Dermis microvascular lymphatic vessel endothelial cell (primary cell): ENCODE data around the gene PLCB1. TPM values are rescaled to one million over a fixed set of nuclear protein-coding genes. Genes with fewer than 3 reads are reported as not detected.

ENCODE experiments used
- DNase-seq, 2 donors: peaks; one replicate each; pipeline versions ENCODE4 v3.0.0 to v3.0.0-alpha.2; 2010; ENCODE audit warnings: low read depth in 2 of 2
- total RNA-seq: library from RNA; depleted of rRNA; stranded (reverse); fragments of >200 nt; gene quantifications from 2 replicates; pipeline ENCODE4 v1.2.1, GENCODE V29; 2014

The PLCB1 gene
- total RNA-seq, 1 donor from 2014 or later: 13.1 TPM

- DNase-seq: no peak
These were observed 114.1 kb downstream of the PLCB1 start for GRCh38 chr20:8246153-8246552.

DNA sequence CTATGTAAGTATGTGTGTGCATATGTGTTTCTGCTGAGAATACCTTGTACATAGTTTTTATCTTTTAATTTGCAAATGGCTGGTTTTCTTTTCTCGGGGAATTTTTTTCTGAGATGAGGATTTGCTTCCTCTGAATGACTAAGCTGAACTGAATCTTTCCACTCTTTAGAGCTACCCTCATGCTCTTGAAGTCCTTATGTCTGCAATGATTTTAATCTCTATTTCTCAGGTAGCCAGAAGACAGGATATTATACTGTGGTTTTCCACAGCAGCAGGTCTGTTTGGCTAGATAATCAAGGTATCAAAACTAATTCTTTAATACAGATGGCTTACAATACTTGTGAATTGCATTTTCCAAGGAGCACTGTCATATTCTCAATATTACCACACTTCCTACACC is 114.7 kb downstream of the PLCB1 start:
- no peak for DNase-seq

GRCh38 chr20:8248051-8248450 is 116.0 kb downstream of the PLCB1 start:
- no peak for DNase-seq

DNA sequence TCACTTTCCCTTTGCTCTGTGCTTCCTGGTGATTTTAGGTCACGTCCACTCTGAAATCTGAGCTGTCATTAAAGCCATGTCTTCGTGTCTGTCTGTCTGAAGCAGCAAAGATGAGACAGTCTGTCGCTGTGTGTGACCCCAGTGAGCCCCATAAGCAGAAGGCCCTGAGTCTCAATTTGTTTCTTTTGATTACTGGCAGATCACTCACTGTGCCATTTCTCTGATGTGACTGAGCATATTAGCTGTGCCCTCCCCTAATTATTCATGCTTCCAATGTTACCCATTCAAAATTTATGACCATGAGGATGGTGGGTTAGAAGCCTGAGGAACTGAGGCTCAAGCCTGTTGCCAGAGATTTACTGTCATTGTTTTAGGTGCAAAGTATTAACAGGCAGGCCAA is 117.6 kb downstream of the PLCB1 start:
- no peak for DNase-seq

GRCh38 chr20:8250539-8251200 is 118.6 kb downstream of the PLCB1 start:
- DNase-seq: no peak

GRCh38 chr20:8251201-8251575 is 119.1 kb downstream of the PLCB1 start:
- no peak for DNase-seq

GRCh38 chr20:8254911-8255582 is 123.0 kb downstream of the PLCB1 start:
- DNase-seq: peak in 1 of 2 donors; percentile 29

DNA sequence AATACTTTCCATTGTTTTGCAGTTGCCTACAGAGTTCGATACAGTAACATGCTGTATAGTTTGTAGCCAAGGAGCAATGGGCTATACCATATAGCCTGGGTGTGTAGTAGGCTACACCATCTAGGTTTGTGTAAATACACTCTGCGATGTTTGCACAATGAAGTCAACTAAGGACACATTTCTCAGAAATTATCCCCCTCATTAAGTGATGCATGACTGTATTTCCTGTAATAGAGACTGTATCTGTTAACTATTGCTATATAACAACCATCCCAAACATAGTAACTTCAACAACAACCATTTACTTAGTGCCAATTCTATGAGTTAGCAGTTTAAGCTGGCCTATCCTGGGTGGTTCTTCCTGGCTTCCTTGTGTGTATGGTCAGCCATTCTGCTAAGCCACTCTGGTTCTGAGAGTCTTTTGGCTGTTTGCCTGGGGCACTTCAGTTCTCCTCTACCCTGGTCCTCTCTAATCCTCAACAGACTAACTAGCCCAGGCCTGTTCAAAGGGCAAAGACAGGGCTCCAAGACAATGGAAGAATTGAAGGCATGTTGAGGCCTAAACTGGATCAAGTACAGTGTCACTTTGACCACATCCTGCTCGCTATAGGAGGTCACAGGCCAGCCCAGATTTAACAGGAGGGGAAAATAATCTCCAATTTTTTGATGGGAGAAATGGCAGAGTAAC is 124.0 kb downstream of the PLCB1 start:
- DNase-seq: no peak

DNA sequence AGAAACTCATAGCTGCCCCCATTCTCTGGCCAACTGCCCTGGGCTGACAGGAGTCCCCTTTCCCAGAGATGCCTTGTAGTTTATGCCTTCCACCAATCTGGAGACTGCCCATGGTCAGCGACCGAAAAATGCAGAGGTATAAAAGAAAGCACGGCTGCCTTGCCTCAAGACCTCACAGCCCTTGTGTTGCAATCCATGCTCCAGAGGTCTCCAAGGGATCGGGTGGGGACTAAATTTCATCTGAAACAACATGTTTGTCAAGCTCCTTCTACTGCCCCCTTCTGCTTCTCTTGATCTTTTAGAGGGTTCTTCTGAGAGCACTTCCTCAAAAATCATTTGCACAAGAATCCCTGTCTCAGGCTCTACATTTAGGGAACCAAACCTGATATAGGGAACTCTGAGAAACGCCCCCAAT is 128.8 kb downstream of the PLCB1 start:
- no peak for DNase-seq

GRCh38 chr20:8262721-8263120 is 130.7 kb downstream of the PLCB1 start:
- DNase-seq: no peak

- peak; percentile 55 to 57 for DNase-seq
These were observed 133.5 kb downstream of the PLCB1 start for GRCh38 chr20:8265588-8265987.

- DNase-seq: no peak
These were observed 134.9 kb downstream of the PLCB1 start for GRCh38 chr20:8267009-8267408.

GRCh38 chr20:8271727-8272126 is 139.7 kb downstream of the PLCB1 start:
- no peak for DNase-seq

DNA sequence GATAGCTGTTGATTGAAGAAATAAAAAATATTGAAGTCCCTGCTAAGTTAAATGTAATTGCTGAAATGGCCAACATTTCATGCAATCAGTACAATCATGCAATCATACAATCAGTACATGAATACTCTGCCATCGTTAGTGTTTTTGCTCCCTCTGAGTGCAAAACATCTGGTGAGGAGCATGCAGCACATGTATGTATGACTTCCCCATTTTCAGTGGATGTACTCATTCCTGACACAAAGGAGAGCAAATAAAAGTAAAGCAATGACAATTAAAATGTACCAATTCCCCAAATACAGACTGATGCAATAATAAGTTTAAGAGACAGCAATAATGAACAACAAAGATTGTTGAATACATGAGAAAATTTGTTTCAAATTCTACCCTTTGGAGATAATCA is 140.7 kb downstream of the PLCB1 start:
- no peak for DNase-seq

DNA sequence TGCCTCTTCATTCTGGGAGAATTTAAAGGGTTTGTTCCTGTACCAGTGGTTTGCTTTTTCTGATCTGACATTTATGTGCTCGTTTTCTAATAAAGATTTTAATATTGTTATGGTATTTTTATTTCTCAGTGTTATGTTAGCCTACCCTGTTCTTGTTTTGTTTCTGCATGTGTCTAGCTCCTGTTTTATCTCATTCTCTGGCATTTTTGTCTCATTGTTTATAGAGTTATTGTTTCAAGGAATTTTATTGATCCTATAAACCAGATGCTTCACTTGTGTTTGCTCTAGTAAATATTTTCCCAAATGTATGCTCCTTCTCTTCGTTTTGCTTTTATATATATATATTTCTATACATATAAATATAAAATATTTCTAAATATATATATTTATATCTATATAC is 152.8 kb downstream of the PLCB1 start:
- no peak for DNase-seq

DNA sequence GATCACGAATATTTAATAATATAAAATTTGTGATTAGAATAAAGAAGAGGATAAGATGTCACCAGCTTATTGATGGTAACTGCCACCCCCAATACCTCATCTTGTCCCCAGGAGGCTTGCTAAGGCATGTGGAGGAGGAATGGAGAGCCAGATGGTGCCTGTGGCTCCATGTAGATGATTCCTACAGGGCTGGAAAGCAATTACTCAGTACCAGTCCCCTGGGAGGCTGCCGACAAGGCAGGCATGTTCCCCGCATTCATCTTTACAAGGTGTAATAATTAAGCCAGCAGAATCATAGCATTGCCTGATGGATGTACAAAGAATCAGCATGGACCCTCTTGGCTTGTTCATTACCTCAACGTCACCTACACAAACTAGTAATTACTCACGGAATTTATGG is 155.3 kb downstream of the PLCB1 start:
- no peak for DNase-seq

DNA sequence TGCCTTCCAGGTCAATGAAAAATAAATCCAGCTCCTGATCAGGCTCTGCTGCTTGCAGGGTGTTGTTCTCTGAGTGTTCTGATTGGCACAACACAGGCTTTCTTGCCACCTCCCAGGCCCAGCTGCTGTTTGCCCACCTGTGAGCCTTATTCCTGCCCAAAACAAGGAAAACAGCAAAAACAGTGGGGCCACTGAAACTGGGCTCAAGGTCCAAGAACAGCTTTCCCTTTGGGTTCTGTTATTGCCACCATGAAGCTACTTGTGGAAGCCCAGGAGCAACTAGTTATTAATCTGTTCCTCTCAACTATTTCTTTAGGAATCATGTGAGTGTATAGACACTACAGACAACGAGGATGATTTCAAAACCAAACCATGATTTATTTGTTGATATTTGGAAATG is 159.1 kb downstream of the PLCB1 start:
- DNase-seq: no peak

DNA sequence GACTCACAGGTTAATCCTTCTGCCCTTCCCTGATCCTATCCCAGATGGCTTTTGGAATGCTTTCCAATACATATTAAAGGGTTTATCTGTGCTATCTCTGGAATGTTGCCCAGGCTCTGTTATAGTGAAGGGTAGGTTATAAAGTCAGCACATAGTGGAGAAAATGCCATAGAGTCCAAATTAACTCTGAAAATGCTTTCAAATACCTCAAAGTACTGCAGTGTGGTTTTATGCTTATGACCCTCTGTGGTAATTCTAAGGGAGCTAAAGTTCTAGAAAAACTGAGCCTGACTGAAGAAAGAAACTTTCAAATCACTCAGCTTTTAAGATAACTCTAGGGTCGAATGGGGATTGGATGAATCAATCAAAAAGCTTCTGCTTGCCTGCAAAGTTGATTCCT is 159.8 kb downstream of the PLCB1 start:
- DNase-seq: no peak

- no peak for DNase-seq
These were observed 160.7 kb downstream of the PLCB1 start for GRCh38 chr20:8292793-8293192.

GRCh38 chr20:8293750-8294149 is 161.7 kb downstream of the PLCB1 start:
- no peak for DNase-seq

DNA sequence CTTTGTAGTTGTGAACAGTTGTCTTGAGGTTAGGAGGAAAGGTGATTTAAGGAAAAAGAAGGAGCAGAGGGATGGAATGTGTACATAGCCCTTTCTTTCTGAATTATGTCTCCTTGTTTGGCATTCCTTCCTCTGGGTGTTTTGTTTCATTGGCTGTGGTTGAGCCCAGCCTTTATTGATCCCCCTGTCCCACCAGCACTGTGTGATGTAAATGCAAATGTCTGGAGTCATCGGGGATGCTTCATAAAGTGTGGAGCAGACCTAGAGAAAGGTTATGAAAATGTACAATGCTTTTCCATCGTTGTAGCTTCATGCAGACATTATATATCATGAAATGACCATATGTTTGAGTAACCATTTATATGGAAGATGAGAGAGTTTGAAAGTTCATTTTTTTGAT is 164.5 kb downstream of the PLCB1 start:
- DNase-seq: no peak

GRCh38 chr20:8298426-8299043 is 166.5 kb downstream of the PLCB1 start:
- DNase-seq: no peak
